GM19043 (cell line): ENCODE measurements around the gene PFAS.
A peak's percentile ranks its signal among the peaks of the same experiment; 100 is the strongest.
"Not testable (repeated sequence)": the region's sequence is repeated elsewhere in the genome, so short reads cannot be mapped to it uniquely, and the experiment has no call there.

Experiments used
- ATAC-seq: cut with Tn5 transposase; IDR thresholded peaks from one replicate; pipeline ENCODE4 v1.9.1; 2021; ENCODE audit warnings: low read depth; ENCODE audit not compliant: unreplicated experiment

Gene PFAS, protein sequence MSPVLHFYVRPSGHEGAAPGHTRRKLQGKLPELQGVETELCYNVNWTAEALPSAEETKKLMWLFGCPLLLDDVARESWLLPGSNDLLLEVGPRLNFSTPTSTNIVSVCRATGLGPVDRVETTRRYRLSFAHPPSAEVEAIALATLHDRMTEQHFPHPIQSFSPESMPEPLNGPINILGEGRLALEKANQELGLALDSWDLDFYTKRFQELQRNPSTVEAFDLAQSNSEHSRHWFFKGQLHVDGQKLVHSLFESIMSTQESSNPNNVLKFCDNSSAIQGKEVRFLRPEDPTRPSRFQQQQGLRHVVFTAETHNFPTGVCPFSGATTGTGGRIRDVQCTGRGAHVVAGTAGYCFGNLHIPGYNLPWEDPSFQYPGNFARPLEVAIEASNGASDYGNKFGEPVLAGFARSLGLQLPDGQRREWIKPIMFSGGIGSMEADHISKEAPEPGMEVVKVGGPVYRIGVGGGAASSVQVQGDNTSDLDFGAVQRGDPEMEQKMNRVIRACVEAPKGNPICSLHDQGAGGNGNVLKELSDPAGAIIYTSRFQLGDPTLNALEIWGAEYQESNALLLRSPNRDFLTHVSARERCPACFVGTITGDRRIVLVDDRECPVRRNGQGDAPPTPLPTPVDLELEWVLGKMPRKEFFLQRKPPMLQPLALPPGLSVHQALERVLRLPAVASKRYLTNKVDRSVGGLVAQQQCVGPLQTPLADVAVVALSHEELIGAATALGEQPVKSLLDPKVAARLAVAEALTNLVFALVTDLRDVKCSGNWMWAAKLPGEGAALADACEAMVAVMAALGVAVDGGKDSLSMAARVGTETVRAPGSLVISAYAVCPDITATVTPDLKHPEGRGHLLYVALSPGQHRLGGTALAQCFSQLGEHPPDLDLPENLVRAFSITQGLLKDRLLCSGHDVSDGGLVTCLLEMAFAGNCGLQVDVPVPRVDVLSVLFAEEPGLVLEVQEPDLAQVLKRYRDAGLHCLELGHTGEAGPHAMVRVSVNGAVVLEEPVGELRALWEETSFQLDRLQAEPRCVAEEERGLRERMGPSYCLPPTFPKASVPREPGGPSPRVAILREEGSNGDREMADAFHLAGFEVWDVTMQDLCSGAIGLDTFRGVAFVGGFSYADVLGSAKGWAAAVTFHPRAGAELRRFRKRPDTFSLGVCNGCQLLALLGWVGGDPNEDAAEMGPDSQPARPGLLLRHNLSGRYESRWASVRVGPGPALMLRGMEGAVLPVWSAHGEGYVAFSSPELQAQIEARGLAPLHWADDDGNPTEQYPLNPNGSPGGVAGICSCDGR (N-terminal part only)

DNA sequence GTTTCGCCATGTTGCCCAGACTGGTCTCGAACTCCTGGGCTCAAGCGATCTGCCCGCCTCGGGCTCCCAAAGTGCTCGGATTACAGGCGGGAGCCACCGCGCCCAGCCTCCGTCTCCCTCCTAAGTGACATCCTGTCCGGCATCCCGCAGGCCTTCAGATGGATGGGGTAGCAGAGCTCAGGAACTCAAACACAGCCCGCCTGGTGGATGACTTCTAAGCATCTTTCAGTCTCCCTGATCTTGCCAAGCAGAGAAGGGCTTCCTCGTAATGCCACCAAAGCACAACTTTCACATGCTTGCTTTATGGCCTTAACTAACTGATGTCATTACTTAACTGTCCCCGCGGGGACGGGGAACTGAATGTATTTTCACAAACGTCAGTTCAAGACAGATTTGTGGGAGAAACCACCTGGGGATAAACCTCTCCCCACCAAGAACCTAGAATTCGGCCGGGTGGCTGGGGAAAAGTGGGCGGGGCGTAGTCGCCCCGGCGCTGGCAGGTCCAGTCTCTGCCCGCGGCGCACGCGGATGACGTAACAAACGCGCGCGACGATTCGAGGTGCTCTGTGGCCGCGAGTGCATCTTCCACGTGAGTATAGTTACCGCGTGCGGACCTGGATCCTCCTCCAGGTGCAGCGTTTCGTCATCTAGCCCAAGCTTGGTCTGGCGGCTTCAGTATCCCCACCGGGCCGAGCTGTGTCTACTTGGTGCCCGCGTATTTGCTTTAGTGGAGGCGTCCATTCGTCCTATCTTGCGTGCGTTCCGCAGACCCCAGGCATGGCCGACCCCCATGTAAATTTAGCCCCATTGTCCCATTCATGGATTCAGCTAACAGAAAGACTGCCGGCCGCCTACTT is at the start of gene PFAS:
Gene PFAS (plus strand): TSS at position 539 of the 857 bp plus-strand sequence. CDS start 4,649 bp downstream, outside the sequence.
- ATAC-seq = no peak

DNA sequence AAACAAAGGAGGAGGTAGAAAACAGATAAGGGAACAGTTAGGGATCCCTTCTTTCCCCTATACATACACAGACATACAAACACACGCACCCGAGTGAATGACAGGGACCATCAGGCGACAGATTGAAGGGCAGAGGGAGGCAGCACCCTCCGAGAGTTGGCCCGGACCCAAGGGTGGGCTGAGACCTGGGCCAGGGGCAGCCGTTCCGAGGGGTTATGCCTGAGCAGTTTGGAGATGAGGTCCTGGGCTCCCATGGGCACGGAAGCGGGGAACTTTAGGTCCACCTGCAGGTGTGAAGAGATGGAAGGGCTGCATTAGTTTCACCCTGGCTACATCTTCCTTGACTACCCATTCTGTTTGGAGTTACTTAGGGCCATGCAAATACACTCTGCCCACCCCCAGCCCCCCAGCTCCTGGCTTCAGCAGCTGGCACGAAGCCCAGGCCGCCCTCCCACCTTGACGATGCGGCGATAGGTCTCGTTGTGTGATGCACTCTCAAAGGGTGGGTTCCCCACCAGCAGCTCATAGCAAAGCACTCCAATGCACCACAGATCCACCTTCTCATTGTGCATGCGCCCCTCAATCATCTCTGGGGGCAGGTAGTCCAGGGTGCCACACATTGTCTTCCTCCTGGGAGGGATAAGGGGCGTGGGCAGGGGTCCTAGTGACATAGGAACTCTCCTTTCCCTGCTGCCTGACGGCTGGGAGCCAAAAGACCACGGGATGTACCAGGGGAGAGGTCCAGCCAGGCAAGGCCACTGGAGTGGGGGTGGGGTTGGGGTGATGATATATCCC is 44.1 kb upstream of the PFAS start:
- no peak for ATAC-seq

DNA sequence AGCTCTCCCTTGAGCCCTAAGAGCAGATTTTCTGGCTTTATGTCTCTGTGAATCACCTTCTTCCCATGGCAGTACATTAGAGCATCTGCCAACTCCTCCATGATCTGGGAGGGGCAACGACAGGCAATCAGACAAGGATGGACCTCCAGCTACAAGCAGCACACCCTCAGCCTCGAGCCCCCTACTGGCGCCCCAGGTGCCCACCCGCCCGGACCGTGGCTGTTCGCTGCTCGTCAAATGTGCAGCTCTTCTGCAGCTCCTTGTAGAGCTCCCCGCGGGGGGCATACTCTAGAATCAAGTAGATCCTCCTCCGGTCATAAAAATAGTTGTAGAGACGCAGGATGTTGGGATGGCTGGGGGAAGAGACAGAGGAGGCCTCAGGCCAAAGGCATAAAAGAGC is 42.6 kb upstream of the PFAS start:
- no peak for ATAC-seq

DNA sequence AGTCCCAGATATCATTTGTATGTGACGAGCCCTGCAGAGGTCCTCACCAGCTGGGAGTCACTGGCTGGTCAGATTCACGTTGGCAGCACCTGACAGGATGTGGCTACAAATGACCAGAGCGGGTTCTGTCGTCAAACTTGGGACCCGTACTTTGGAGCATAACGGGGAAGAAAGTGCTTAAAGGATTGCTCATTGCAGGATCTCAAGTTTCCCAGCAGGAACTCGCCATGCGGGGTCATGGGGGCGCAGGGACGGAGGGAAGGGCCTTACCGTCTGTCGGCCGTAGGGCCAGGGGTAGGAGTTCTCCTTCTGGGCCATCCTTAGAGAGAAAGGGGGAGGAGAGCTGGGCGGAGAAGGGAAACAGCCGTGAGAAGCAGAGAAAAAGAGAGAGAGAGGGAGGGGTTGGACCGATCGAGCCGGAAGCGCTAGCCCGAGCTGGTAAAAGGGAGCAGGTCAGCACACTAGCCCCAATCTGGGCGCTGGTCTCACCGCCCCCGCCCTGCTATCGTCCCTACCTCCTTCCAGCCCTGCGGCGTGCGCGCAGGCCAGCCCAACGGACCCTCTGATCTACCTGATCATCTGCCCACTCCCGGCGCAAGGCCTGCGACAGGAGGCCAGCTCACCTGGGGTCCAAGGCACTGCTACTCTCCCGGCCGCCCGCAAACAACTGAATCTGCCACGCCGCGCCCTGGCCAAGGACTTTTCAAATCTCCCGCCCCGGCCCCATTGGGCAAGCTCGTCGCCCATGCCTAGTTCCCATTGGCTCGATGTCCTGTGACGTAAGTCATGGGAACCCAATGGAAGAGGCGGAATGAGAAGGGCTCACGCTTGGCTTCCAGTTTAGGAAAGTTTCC is 39.0 kb upstream of the PFAS start, which contains the start of gene AURKB:
Gene AURKB (minus strand): TSS at position 669 of the 854 bp plus-strand sequence. CDS start 351 bp downstream, at position 318.
- peak; percentile 79 for ATAC-seq

DNA sequence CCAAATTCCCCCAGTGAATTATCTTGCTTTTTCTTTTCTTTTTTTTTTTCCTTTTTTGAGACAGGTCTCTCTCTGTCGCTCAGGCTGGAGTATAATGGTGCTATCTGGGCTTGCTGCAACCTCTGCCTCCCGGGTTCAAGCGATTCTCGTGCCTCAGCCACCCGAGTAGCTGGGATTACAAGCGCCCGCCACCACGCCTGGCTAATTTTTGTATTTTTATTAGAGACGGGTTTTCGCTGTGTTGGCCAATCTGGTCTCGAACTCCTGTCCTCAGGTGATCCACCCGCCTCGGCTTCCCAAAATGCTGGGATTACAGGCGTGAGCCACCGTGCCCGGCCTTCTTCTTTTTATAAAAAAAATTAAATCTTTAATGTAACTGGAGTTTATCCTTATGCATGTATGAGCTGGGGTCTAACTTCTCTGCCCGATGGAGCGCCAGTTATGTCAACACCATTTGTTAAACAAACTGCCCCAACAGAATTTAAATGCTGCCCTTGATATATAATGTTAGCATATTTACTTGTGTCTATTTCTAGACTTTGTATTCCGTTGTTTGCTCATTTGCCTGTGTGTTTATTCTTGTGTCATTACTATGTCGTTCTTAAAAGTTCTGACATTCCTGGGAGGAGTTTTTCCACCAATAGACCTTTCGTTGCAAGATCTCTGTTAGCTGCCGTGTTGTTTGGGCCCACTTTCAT is 38.2 kb upstream of the PFAS start:
- no peak for ATAC-seq

DNA sequence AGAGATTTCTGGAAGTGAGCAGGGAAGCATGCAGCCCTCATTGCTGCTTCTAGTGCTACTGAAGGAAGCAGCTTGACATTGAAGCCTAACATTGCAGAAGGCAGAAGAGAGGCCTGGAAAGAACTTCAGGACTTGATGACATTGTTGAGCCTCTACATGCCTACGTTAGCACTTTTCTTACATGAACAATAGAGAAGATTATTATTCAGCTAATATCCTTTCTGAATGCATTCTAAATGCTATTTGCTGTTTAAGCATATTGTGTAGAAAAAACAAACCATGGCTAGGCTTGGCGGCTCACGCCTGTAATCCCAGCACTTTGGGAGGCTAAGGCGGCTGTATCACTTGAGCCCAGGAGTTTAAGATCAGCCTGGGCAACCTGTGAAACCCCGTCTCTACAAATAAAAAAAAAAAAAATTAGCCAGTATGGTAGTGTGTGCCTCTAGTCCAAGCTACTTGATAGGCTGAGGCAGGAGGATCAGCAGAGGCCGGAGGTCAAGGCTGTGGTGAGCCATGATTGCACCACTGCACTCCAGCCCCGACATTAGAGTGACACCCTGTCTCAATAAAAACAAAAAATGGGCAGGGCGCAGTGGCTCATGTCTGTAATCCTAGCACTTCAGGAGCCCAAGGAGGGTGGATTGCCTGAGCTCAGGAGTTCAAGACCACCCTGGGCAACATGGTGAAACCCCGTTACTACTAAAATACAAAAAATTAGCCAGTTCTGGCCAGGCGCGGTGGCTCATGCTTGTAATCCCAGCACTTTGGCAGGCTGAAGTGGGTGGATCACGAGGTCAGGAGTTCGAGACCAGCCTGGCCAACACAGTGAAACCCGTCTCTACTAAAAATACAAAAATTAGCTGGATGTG is 36.5 kb upstream of the PFAS start:
- ATAC-seq = no peak

DNA sequence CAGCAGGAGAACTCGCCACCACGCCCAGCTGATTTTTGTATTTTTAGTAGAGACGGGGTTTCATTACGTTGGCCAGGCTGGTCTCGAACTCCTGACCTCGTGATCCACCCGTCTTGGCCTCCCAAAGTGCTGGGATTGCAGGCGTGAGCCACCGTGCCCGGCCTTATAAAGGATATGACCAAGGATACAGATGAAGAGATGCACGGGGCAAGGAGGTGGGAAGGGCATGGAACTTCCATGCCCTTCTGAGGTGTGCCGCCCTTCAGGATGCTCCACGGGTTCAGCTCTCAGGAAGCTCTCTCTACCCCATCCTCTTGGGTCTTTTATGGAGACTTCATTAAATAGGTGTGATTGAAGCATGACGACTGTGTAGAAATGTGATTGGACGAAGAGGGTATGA is 35.1 kb upstream of the PFAS start:
- not testable (repeated sequence) for ATAC-seq

DNA sequence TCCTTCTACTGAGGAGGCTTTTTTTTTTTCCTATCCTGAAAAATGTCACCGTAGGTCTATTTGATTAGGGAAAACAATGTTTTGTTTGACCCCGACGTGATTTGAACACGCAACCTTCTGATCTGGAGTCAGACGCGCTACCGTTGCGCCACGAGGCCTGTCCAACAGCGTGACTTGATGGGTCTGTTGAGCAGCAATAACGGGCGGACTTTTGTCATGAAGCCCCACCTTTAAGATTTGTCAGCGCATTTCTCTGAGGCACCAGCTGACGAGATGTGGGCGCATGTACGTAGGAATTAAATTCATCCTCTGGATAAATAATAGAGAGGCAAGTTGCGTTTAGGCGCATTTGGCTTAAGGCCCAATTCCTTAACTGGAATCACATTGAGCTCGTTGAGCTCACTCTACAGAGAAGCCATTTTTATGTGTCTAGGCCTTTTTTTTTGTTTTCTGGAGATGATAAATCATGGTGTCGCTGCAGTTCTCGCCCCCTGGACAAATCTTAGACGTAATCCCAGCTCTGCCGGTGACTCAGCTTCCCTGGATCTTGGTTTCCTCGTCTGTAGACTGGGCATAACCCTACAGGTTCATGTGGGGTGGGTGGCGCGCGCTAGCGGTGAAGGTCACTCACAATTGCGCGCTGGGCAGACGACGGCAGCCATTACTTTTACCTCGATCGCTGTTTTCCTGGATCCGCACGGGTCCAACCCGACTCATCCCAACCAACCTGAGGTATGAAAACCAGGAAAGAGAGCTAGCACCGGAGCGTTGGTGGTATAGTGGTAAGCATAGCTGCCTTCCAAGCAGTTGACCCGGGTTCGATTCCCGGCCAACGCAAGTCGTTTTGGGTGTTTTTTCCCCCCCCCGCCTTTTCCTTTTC is 28.1 kb upstream of the PFAS start:
- ATAC-seq = no peak

DNA sequence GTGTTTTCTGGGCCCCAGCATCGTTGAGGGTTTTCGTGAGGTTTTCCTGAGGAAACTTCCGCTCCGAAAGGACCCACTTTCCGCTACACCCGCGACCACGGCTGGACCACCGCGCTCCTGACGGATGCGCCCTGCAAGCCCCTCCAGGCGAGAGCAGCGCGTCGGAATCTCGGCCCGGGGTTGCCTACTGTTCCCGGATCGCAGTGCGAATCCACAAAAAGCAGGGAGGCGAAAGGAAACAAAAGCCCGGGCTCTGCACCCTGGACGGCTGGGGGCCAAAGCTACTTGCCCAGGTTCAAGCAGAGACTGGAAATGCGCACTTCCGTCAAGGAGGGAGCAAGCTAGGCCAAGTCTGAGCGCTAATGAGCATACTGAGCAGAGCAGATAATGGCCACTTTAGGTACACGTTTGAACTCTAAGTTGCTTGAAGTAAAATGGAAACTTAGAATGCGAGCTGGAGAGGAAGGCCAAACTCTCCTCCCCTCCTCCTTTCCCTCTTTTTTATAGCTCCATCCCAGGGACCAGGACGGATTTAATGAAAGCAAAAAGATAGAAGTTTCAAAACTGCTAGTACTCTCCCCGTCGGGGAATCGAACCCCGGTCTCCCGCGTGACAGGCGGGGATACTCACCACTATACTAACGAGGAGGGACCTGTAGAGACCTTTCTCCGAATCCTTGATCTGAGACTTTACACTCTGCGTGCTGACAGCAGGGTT is 27.3 kb upstream of the PFAS start:
- no peak for ATAC-seq

DNA sequence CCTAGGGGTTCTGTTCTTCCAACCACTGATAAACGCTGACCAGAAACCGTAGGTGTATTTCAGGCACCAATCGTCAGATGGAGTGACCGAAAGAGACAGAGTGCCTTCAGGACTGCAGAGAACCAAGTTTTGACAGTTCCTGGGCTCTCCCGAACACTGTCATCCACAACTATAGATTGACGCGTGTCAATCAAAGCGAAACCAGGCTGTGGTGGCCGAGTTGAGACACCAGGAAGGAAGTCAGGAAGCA is 26.8 kb upstream of the PFAS start:
- ATAC-seq = no peak

DNA sequence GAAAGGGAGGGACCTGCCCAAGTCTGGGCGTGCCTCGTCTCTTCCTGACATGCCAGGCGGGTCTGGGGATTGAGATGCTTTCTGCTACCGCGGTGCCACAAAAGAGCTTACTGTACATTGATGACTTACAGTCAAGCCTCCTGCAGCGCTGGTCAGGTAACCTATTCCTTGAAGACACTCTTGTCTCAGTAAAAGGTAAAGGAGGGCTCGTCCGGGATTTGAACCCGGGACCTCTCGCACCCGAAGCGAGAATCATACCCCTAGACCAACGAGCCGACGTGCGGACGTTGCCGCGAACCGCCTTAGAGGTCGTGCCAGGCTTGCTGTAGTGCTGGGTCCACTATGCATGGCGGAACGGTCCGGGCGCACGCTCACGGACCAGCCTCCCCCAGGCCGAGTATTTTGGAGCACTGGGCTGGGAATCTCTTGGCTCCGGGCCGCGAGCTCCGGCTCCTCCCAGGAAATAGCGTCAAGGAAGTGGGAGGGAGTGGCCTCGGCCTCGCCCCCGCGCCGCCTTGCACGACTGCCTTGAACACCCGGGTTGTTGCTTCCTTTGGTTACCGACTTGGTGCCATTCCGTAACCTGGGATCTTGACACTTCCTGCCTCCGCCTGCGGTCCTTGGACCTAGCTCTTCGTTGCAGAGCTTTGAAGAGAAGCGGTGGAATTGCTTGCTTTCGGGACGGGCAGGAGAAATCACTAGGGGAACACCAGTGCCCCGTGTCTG is 26.3 kb upstream of the PFAS start:
- ATAC-seq = no peak

DNA sequence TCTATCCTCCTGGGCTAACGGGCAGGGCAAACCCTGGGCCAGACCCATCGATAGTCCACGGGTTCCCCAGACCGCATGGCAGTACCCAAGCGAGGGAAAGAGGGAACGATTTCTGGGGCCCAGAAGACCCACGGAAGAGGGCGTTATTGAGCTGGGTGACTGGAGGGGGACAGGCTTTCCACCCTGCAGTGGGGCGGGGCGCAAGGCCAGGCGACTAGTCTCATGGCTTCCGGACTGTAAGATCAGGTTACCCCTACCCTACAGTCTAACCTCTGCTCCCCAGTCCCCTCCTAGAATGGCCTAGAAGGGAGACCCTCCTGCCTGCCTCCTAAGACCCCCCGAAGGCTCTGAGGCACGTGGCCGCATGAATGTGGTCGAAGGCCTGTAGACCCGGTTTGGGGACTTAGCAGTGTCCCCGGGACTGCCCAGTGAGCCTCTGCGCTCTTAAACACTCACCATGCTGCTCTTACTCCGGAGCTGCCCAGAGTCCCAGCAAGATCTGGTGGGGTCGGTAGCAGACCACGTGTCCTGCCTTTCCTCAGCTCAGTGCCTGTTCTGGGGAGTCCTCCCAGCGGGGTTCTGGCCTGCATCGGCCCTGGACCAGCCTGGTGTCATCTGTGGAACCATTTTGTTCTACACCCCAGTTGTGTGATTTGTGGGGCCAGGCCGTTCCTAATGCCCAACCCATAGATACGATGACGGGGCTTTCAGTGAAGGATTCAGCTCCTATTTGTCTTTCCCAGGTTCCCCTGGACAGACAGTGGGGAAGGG is 25.5 kb upstream of the PFAS start:
- ATAC-seq = no peak

DNA sequence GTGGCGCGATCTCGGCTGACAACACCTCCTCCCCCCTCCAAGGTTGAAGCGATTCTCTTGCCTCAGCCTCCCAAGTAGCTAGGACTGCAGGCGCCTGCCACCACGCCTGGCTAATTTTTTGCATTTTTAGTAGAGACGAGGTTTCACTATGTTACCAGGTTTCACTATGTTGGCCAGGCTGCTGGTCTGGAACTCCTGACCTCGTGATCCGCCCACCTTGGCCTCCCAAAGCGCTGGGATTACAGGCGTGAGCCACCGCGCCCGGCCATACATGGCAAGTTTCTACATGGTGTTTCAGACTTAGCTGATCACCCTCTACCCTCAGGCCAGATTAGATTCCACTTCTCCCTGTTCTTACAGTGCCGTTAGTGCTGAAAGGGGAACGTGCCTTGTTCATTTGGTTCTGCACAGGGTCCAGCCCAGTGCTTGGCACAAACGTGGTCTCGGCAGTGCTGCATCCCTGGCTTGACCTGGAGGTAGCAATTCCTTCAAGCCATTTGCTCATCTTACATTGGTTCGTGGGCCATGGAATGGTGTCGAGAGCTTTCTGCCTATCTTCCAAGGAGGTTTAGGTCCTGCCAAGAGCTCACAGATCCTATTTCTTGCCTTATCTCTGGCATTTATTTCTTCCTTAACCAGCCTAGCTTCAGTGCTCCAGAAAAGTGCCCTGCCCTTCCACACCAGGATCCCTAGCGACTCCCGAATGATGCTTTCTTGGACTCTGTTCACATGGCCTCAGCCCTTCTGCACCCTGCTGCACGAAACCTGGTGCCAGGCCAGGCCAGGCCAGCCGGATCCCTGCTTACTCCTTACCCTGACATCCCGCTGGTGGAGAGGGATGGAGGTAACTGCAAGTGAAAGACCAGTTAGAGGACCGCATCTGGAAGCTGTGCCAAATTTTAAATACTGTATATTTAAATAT is 23.9 kb upstream of the PFAS start:
- ATAC-seq = no peak
